ENCODE data around the gene MAPK8IP2. TPM values are rescaled to one million over a fixed set of nuclear protein-coding genes. Genes with fewer than 3 reads are reported as not detected.
"Not testable (repeated sequence)": the region's sequence is repeated elsewhere in the genome, so short reads cannot be mapped to it uniquely, and the experiment has no call there.

The MAPK8IP2 gene
- polyA plus RNA-seq, 2 donors = 0.55 to 0.61 TPM

GRCh38 chr22:50641696-50642607 is 41.4 kb downstream of the MAPK8IP2 start:
- Histone ChIP-seq H3K9me3 (ENCODE audit: control insufficient read depth in 2 of 2, insufficient read depth in 1 of 2, low read depth in 1 of 2, low read length in 1 of 2) (no peaks in the 10 kb centered on the region), H3K27me3 (ENCODE audit: control insufficient read depth in 1 of 2, insufficient read depth in 2 of 2, low read length in 2 of 2) (peaks cover 0 to 4% of the 10 kb centered on the region in 2 donors), H3K27ac (ENCODE audit: low read depth in 2 of 2, low read length in 1 of 2) (no peak overlapping the region), H3K4me1 (ENCODE audit: control insufficient read depth in 2 of 2, insufficient read depth in 2 of 2, low read length in 1 of 2) (peaks cover 0 to 3% of the 10 kb centered on the region in 2 donors), H3K4me3 (ENCODE audit: low read depth in 1 of 2, low read length in 2 of 2) (no peak overlapping the region), H3K36me3 (ENCODE audit: control insufficient read depth in 2 of 2, insufficient read depth in 2 of 2, low read length in 1 of 2) (peaks cover 0 to 2% of the 10 kb centered on the region in 2 donors)
- WGBS, 2 donors = 25 to 30% methylated on average over 17 of the region's 17 CpGs

DNA sequence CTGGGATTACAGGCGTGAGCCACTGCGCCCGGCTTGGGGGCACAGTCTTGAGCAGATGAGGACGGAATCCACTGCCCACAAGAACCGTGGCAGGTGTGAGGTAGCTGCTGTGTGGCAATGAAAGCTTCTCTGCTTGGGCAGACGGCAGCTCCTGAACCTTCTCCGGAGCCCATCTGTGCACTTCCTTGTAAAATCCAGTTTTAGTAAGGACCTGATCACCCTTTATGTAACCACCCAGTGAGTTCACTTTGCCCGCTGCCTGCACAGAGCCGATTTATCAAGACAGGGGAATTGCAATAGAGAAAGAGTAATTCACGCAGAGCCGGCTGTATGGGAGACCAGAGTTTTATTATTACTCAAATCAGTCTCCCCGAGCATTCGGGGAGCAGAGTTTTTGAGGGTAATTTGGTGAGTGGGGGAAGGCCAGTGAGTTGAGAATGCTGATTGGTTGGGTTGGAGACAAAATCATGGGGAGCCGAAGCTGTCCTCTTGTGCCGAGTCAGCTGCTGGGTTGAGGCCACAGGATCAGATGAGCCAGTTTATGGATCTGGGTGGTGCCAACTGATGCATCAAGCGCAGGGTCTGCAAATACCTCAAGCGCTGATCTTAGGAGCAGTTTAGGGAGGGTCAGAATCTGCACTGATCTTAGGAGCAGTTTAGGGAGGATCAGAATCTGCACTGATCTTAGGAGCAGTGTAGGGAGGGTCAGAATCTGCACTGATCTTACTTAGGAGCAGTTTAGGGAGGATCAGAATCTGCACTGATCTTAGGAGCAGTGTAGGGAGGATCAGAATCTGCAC is 42.6 kb downstream of the MAPK8IP2 start:
- not testable (repeated sequence) for H3K27me3 ChIP-seq (ENCODE audit: control insufficient read depth in 1 of 2, insufficient read depth in 2 of 2, low read length in 2 of 2); H3K4me3 ChIP-seq (ENCODE audit: low read depth in 1 of 2, low read length in 2 of 2); H3K27ac ChIP-seq (ENCODE audit: low read depth in 2 of 2, low read length in 1 of 2); H3K9me3 ChIP-seq (ENCODE audit: control insufficient read depth in 2 of 2, insufficient read depth in 1 of 2, low read depth in 1 of 2, low read length in 1 of 2); H3K4me1 ChIP-seq (ENCODE audit: control insufficient read depth in 2 of 2, insufficient read depth in 2 of 2, low read length in 1 of 2); H3K36me3 ChIP-seq (ENCODE audit: control insufficient read depth in 2 of 2, insufficient read depth in 2 of 2, low read length in 1 of 2)
- WGBS, 2 donors = 90 to 92% methylated on average over 17 of the region's 17 CpGs

DNA sequence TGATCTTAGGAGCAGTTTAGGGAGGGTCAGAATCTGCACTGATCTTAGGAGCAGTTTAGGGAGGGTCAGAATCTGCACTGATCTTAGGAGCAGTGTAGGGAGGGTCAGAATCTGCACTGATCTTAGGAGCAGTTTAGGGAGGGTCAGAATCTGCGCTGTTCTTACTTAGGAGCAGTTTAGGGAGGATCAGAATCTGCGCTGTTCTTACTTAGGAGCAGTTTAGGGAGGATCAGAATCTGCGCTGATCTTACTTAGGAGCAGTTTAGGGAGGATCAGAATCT is 43.2 kb downstream of the MAPK8IP2 start:
- 61 to 70% methylated on average over 3 of the region's 3 CpGs for WGBS, 2 donors
- not testable (repeated sequence) for H3K27me3 ChIP-seq (ENCODE audit: control insufficient read depth in 1 of 2, insufficient read depth in 2 of 2, low read length in 2 of 2); H3K9me3 ChIP-seq (ENCODE audit: control insufficient read depth in 2 of 2, insufficient read depth in 1 of 2, low read depth in 1 of 2, low read length in 1 of 2); H3K4me3 ChIP-seq (ENCODE audit: low read depth in 1 of 2, low read length in 2 of 2); H3K27ac ChIP-seq (ENCODE audit: low read depth in 2 of 2, low read length in 1 of 2); H3K36me3 ChIP-seq (ENCODE audit: control insufficient read depth in 2 of 2, insufficient read depth in 2 of 2, low read length in 1 of 2); H3K4me1 ChIP-seq (ENCODE audit: control insufficient read depth in 2 of 2, insufficient read depth in 2 of 2, low read length in 1 of 2)

DNA sequence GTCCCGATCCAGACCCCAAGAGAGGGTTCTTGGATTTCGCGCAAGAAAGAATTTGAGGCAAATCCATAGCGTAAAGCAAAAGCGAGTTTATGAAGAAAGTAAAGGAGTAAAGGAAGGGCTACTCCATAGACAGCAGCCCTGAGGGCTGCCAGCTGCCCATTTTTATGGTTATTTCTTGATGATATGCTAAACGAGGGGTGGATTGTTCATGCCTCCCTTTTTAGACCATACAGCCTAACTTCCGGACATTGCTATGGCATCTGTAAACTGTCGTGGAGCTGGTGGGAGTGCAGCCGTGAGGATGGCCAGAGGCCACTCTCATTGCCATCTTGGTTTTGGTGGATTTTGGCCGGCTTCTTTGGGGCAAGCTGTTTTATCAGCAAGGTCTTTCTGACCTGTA is 52.7 kb downstream of the MAPK8IP2 start:
- Histone ChIP-seq H3K36me3 (ENCODE audit: control insufficient read depth in 2 of 2, insufficient read depth in 2 of 2, low read length in 1 of 2) (no peaks in the 10 kb centered on the region), H3K27me3 (ENCODE audit: control insufficient read depth in 1 of 2, insufficient read depth in 2 of 2, low read length in 2 of 2) (peaks cover 0 to 2% of the 10 kb centered on the region in 2 donors), H3K9me3 (ENCODE audit: control insufficient read depth in 2 of 2, insufficient read depth in 1 of 2, low read depth in 1 of 2, low read length in 1 of 2) (no peaks in the 10 kb centered on the region), H3K27ac (ENCODE audit: low read depth in 2 of 2, low read length in 1 of 2) (no peak overlapping the region), H3K4me1 (ENCODE audit: control insufficient read depth in 2 of 2, insufficient read depth in 2 of 2, low read length in 1 of 2) (no peaks in the 10 kb centered on the region), H3K4me3 (ENCODE audit: low read depth in 1 of 2, low read length in 2 of 2) (no peak overlapping the region)
- WGBS, 2 donors = 87 to 91% methylated on average over 10 of the region's 10 CpGs

DNA sequence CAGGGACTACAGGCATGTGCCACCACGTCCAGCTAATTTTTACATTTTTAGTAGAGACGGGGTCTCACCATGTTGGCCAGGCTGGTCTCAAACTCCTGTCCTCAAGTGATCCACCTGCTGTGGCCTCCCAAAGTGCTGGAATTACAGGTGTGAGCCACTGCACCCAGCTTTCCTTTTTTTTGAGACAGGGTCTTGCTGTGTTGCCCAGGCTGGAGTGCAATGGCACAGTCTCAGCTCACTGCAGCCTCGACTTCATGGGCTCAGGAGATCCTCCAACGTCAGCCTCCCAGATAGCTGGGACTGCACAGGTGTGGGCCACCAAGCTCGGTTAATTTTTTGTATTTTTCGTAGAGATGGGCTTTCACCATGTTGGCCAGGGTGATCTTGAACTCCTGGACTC is 54.1 kb downstream of the MAPK8IP2 start:
- not testable (repeated sequence) for H3K4me3 ChIP-seq (ENCODE audit: low read depth in 1 of 2, low read length in 2 of 2); H3K27me3 ChIP-seq (ENCODE audit: control insufficient read depth in 1 of 2, insufficient read depth in 2 of 2, low read length in 2 of 2); H3K9me3 ChIP-seq (ENCODE audit: control insufficient read depth in 2 of 2, insufficient read depth in 1 of 2, low read depth in 1 of 2, low read length in 1 of 2); H3K36me3 ChIP-seq (ENCODE audit: control insufficient read depth in 2 of 2, insufficient read depth in 2 of 2, low read length in 1 of 2); H3K4me1 ChIP-seq (ENCODE audit: control insufficient read depth in 2 of 2, insufficient read depth in 2 of 2, low read length in 1 of 2); H3K27ac ChIP-seq (ENCODE audit: low read depth in 2 of 2, low read length in 1 of 2)
- 80 to 86% methylated on average over 6 of the region's 6 CpGs for WGBS, 2 donors

DNA sequence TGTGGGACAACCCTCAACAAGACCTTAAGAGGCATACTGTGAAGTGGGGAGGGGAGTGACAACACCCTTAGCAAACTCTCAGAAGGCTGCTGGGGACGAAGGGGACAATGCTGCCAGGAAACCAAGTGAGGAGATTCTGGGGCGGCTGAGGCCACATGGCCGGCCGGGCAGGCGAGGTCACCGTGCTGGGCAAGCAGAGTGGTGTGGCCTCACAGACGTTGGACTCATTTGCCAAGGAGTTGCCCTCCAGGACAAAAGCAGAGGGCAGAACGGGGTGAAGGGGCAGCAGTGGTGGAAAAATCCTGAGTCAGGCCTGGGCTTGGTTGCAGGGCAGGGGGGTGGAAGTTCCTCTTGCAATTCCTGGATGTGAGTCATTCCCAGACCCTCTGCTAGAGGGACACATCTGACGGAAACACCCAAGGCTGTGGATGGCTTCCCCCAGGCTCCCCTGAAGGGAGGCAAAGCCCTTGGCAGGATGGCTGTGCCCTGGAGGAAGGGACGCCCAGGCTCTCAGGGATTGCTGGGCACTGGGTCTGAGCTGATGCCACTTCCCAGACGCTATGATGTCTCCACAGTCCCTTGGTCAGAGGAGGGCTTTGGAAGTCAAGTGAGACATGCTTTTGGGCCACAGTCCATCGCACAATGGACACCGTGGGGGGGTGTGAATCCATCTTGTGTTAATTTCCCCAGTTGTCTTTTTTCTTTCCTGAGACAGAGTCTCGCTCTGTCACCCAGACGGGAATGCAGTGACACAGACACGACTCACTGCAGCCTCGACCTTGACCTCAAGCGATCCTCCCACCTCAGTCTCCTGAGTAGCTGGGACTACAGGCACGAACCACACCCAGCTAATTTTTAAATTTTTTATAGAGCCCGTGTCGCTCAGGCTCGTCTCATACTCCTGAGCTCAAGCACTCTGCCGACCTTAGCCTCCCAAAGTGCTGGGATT is 55.8 kb downstream of the MAPK8IP2 start:
- WGBS, 2 donors = 51 to 58% methylated on average over 23 of the region's 23 CpGs
- H3K36me3 ChIP-seq (ENCODE audit: control insufficient read depth in 2 of 2, insufficient read depth in 2 of 2, low read length in 1 of 2) = no peaks in the 10 kb centered on the region
- H3K9me3 ChIP-seq (ENCODE audit: control insufficient read depth in 2 of 2, insufficient read depth in 1 of 2, low read depth in 1 of 2, low read length in 1 of 2) = no peaks in the 10 kb centered on the region
- H3K4me3 ChIP-seq (ENCODE audit: low read depth in 1 of 2, low read length in 2 of 2) = no peak overlapping the region
- no peaks in the 10 kb centered on the region for H3K4me1 ChIP-seq (ENCODE audit: control insufficient read depth in 2 of 2, insufficient read depth in 2 of 2, low read length in 1 of 2)
- H3K27me3 ChIP-seq (ENCODE audit: control insufficient read depth in 1 of 2, insufficient read depth in 2 of 2, low read length in 2 of 2) = peaks cover 0 to 2% of the 10 kb centered on the region in 2 donors
- H3K27ac ChIP-seq (ENCODE audit: low read depth in 2 of 2, low read length in 1 of 2) = peak overlapping the region; percentile 8 to 26

GRCh38 chr22:50657925-50658324 is 57.3 kb downstream of the MAPK8IP2 start:
- Histone ChIP-seq H3K36me3 (ENCODE audit: control insufficient read depth in 2 of 2, insufficient read depth in 2 of 2, low read length in 1 of 2) (no peaks in the 10 kb centered on the region), H3K9me3 (ENCODE audit: control insufficient read depth in 2 of 2, insufficient read depth in 1 of 2, low read depth in 1 of 2, low read length in 1 of 2) (no peaks in the 10 kb centered on the region), H3K27ac (ENCODE audit: low read depth in 2 of 2, low read length in 1 of 2) (peak overlapping the region in 1 of 2 donors; percentile 9), H3K4me1 (ENCODE audit: control insufficient read depth in 2 of 2, insufficient read depth in 2 of 2, low read length in 1 of 2) (no peaks in the 10 kb centered on the region), H3K4me3 (ENCODE audit: low read depth in 1 of 2, low read length in 2 of 2) (no peak overlapping the region), H3K27me3 (ENCODE audit: control insufficient read depth in 1 of 2, insufficient read depth in 2 of 2, low read length in 2 of 2) (peaks cover 0 to 2% of the 10 kb centered on the region in 2 donors)
- 67 to 73% methylated on average over 4 of the region's 4 CpGs for WGBS, 2 donors

- not testable (repeated sequence) for H3K36me3 ChIP-seq (ENCODE audit: control insufficient read depth in 2 of 2, insufficient read depth in 2 of 2, low read length in 1 of 2); H3K4me3 ChIP-seq (ENCODE audit: low read depth in 1 of 2, low read length in 2 of 2); H3K27me3 ChIP-seq (ENCODE audit: control insufficient read depth in 1 of 2, insufficient read depth in 2 of 2, low read length in 2 of 2); H3K4me1 ChIP-seq (ENCODE audit: control insufficient read depth in 2 of 2, insufficient read depth in 2 of 2, low read length in 1 of 2); H3K9me3 ChIP-seq (ENCODE audit: control insufficient read depth in 2 of 2, insufficient read depth in 1 of 2, low read depth in 1 of 2, low read length in 1 of 2); H3K27ac ChIP-seq (ENCODE audit: low read depth in 2 of 2, low read length in 1 of 2)
- WGBS, 2 donors = 87 to 89% methylated on average over 7 of the region's 7 CpGs
Measured at GRCh38 chr22:50659711-50660110, 59.1 kb downstream of the MAPK8IP2 start.

GRCh38 chr22:50660306-50660705 is 59.7 kb downstream of the MAPK8IP2 start:
- no peaks in the 10 kb centered on the region for H3K36me3 ChIP-seq (ENCODE audit: control insufficient read depth in 2 of 2, insufficient read depth in 2 of 2, low read length in 1 of 2)
- H3K27me3 ChIP-seq (ENCODE audit: control insufficient read depth in 1 of 2, insufficient read depth in 2 of 2, low read length in 2 of 2) = peaks cover 0 to 2% of the 10 kb centered on the region in 2 donors
- H3K27ac ChIP-seq (ENCODE audit: low read depth in 2 of 2, low read length in 1 of 2) = no peak overlapping the region
- no peaks in the 10 kb centered on the region for H3K9me3 ChIP-seq (ENCODE audit: control insufficient read depth in 2 of 2, insufficient read depth in 1 of 2, low read depth in 1 of 2, low read length in 1 of 2)
- H3K4me3 ChIP-seq (ENCODE audit: low read depth in 1 of 2, low read length in 2 of 2) = no peak overlapping the region
- no peaks in the 10 kb centered on the region for H3K4me1 ChIP-seq (ENCODE audit: control insufficient read depth in 2 of 2, insufficient read depth in 2 of 2, low read length in 1 of 2)
